Stimulated activated naive CD8-positive, alpha-beta T cell treated with anti-CD3 and anti-CD28 coated beads, Interleukin-15, amount 100 ng/mL, for 72 hours (primary cell): ENCODE results near the gene EXT2.

ENCODE experiments used
- ATAC-seq: fragments of 150-1000 bp; cut with Tn5 transposase; 2 replicates; pipeline ENCODE4 v1.10.0; 2021; ENCODE audit warnings: mild to moderate bottlenecking, moderate library complexity
- DNase-seq, 2 donors: peaks; one replicate each; pipeline ENCODE4 v3.0.0; 2021 to 2022
- H3K27ac Mint-ChIP-seq, 2 donors: one replicate each; pipeline ENCODE4 v1.8.0; 2022; ENCODE audit warnings: mild to moderate bottlenecking in 2 of 2, mixed read lengths in 2 of 2, moderate library complexity in 2 of 2
- H3K27me3 Mint-ChIP-seq: one replicate; pipeline ENCODE4 v1.8.0; 2022; ENCODE audit warnings: mixed read lengths
- H3K4me1 Mint-ChIP-seq: one replicate; pipeline ENCODE4 v1.8.0; 2022; ENCODE audit warnings: mild to moderate bottlenecking, mixed read lengths
- H3K4me3 Mint-ChIP-seq, 2 donors: one replicate each; pipeline ENCODE4 v1.8.0; 2022; ENCODE audit warnings: mild to moderate bottlenecking in 2 of 2, mixed read lengths in 2 of 2, moderate library complexity in 1 of 2
- H3K9me3 Mint-ChIP-seq, 2 donors: one replicate each; pipeline ENCODE4 v1.8.0; 2022; ENCODE audit warnings: mixed read lengths in 2 of 2

Gene EXT2

DNA sequence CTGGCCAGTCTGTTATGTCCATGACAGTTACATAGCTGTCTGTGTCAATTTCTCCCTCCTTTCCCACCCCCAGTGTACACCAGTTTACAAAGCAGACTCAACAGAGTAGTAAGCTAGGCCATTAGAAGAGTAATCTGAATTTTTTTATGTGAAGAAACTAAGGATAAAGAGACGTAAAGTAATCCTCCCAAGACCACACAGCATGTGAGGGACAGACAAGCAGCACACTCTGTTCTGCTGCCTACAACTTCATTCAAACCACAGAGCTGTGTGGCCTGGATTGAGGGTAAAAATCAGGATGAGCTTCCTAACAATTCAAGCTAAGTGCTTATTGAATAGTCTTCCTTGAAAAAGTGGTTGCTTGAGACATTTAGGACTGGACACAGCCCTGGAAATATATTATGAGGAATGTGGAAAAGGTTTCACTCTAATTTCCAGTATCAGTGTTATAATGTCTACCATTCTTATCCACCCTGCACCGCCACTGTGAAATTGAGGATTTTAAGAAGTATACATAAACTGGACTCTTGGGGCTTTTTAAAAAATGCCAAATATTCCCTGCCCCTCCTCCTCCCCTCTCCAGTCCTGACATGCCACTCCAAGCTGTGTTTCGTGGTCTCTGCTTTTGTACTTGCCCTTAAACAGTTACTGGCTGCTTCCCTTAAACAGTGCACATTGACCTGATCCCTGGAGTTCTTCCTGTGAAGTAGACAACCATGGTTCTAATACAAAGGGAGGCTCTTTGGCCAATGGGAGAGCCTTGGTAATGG, 40.9 kb downstream of the EXT2 start:
- Mint-ChIP-seq H3K27ac (peak overlapping the region in 1 of 2 donors; percentile 75), H3K9me3 (no peaks in the 10 kb centered on the region), H3K4me1 (no peaks in the 10 kb centered on the region), H3K4me3 (no peak overlapping the region), H3K27me3 (no peaks in the 10 kb centered on the region)
- ATAC-seq = no peak
- DNase-seq = no peak

DNA sequence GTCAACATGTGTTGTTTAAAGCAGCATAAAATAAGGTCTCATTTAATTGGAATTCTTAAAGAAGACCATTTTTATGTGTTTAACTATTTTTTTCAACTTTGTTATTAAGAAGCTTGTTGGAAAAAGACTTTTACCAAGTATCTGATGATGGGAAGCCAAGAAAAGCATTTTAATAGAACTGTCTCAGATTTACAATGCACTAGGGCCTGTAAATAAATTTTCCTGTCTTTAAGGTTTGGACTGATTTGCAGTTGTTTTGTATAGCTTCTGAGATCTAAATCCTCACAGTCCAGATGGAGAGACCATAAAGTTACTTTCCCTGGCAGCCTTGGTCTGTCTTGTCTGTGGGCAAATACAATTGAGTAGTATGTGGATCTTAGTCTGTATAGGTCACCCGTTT, 41.6 kb downstream of the EXT2 start:
- DNase-seq (no peak), ATAC-seq (no peak)
- no peaks in the 10 kb centered on the region for H3K9me3 Mint-ChIP-seq
- no peak overlapping the region for H3K27ac Mint-ChIP-seq
- no peak overlapping the region for H3K4me3 Mint-ChIP-seq
- H3K27me3 Mint-ChIP-seq = no peaks in the 10 kb centered on the region
- no peaks in the 10 kb centered on the region for H3K4me1 Mint-ChIP-seq

DNA sequence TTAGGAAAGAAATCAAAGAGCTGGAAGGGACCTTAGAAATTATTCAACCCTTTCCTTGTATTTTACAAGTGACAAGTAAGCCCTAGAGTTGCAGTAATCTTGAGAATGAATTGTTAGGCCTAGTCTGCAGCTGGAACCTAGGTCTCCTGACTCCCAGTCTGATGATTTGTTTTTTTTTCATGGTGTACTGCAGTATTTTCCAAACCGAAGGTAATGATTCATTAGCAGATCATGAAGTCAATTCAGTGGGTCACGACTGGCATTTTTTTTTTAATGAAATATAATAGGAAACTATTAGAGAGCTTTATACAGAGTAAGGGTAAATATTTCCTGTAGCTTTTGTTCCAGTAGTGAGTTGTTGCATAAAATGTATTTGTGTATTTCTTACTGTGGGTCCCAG, 42.8 kb downstream of the EXT2 start:
- no peaks in the 10 kb centered on the region for H3K27me3 Mint-ChIP-seq
- no peak for DNase-seq
- ATAC-seq = no peak
- H3K4me3 Mint-ChIP-seq = no peak overlapping the region
- H3K4me1 Mint-ChIP-seq = no peaks in the 10 kb centered on the region
- H3K27ac Mint-ChIP-seq = no peak overlapping the region
- H3K9me3 Mint-ChIP-seq = no peaks in the 10 kb centered on the region

DNA sequence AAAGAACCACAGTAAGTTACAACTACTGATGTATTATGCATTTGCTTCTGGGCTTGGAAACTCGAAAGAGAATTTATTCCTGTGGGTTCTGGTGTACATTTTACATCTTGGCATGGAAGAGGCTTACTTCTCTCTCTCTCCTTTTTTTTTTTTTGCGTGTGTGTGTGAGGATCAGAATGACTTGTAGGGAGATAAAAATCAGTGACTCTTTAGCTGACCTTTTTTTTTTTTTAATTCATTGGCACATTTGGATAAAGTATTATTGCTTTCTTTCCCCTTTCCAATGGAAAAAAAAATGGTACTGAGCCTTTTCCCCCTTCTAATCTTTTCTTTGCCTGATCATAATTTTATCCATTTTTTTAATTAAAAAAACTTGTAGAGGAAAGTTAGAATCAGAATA, 43.5 kb downstream of the EXT2 start:
- ATAC-seq (no peak), DNase-seq (no peak)
- Mint-ChIP-seq H3K27me3 (no peaks in the 10 kb centered on the region), H3K9me3 (no peaks in the 10 kb centered on the region), H3K27ac (no peak overlapping the region), H3K4me3 (no peak overlapping the region), H3K4me1 (no peaks in the 10 kb centered on the region)

DNA sequence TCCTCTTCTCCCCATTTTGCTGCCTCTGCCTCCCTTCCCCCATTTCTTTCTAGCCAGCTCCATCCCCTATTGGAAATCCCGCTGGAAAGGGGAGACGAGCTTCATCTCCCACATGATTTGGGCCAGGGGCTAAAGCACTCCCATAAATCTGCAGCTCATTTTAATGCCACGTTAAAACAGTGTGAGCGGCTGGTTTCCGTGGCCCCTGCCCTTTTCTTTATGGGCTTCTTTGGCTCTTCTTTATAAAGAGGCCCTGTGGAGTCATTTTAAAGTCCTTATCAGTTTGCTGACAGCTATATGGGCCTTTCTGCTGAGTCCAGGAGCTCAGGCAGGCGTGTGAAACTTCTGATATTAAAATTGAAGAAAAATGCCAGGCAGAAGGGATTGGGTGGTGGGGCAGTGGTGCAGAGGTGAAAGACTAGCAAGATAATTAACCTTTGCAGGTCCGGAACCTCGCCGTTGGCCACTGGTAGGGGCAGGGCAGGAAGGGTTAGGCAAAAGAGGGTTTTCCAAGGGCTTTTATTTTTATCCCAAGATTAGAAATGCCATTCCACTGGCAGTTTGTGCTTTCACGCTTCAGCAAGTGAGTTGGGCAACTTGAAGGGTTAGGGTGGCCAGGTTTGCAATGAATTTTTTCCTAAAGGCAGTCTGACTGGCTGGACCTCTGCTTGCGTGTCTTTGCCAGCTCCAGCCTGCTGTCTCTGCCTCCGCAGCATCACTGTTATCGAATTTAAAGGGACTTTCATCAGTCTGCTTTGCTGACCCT, 44.3 kb downstream of the EXT2 start:
- H3K27ac Mint-ChIP-seq = no peak overlapping the region
- no peak for DNase-seq
- no peaks in the 10 kb centered on the region for H3K4me1 Mint-ChIP-seq
- no peak for ATAC-seq
- H3K27me3 Mint-ChIP-seq = no peaks in the 10 kb centered on the region
- no peak overlapping the region for H3K4me3 Mint-ChIP-seq
- no peaks in the 10 kb centered on the region for H3K9me3 Mint-ChIP-seq

DNA sequence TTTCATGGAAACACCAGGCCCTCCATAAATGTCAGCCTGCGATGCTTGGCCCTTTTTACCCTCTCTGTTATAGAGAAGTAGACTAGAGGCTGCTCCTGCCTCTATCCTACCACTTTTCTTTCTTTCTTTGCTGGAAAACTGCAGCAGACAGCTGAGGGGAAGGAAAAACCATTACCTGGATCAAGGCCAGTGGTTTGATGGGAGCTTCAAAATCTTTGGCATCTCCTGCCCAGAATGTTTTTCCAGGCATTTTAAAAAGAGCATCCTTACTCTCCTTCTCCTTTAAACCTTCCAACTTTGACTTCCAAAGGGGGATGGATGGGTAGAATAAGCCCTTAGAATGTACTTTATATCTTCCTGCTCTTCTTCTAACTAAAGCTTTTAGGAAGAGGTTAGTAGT, 44.9 kb downstream of the EXT2 start:
- Mint-ChIP-seq H3K27me3 (no peaks in the 10 kb centered on the region), H3K27ac (no peak overlapping the region), H3K4me3 (no peak overlapping the region), H3K4me1 (no peaks in the 10 kb centered on the region), H3K9me3 (no peaks in the 10 kb centered on the region)
- no peak for ATAC-seq
- DNase-seq = no peak

DNA sequence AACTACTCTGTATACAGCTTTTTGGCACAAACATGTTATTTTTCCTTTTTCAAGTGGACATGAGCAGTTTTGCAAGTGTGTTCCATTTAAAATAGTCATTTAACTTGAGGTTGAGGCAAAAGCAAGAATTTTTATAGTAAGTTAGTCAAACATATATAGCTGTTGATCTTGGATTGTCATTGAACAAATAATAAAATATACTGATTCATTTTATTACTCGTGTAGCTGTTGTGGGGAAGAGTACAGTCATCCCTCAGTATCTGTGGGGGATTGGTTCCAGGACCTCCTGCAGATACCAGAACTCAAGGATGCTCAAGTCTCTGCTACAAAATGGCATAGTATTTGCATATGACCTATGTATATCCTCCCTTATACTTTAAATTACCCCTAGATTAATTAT, 45.3 kb downstream of the EXT2 start:
- ATAC-seq (no peak), DNase-seq (no peak)
- H3K27ac Mint-ChIP-seq = no peak overlapping the region
- H3K4me1 Mint-ChIP-seq = no peaks in the 10 kb centered on the region
- H3K27me3 Mint-ChIP-seq = no peaks in the 10 kb centered on the region
- no peak overlapping the region for H3K4me3 Mint-ChIP-seq
- H3K9me3 Mint-ChIP-seq = no peaks in the 10 kb centered on the region

DNA sequence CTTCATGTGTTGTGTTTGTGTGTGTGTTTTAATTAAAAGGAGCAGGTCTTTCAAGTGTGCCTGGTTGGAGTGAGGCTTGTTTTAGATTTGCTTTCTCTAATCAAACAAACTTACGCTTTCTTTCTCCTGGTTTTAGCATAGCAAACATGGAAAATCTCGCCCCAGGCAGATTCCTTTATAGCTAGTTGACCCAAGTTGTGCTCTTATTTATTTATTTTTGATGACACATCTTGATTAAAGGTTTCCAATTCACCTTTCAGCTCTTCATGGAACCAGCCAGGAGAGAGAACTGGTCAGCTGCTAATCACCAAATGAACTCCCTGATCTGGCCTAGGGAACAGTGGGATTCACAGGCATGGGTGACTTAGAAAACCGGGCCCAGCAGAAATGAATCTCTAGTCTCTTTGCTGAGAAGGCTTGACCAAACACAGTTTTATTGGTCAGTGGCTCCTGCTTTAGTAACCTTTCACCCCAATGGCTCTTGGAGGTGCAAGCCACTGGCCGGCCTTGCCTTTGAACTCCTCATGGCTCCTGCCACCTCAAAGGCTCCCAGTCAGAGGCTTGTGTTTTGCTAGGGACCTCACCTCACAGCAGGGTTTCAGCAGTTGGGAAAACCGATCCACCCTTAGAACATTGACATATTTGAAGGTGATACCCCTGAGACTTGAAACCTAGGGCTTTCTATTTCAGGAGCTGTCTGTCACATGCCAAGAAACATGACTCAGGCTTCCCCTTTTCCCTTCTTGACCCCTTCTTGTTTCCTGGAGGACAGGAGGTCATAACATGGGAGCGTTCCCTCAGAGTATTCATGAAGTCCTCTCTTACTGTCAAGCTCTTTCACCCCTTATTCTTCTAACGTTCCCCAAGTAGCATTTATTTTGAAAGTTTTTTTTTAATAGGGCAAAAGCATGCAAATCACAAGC, 48.8 kb downstream of the EXT2 start:
- H3K27me3 Mint-ChIP-seq = no peaks in the 10 kb centered on the region
- H3K4me1 Mint-ChIP-seq = no peaks in the 10 kb centered on the region
- H3K4me3 Mint-ChIP-seq = no peak overlapping the region
- no peak for DNase-seq
- no peak overlapping the region for H3K27ac Mint-ChIP-seq
- ATAC-seq = no peak
- H3K9me3 Mint-ChIP-seq = no peaks in the 10 kb centered on the region

DNA sequence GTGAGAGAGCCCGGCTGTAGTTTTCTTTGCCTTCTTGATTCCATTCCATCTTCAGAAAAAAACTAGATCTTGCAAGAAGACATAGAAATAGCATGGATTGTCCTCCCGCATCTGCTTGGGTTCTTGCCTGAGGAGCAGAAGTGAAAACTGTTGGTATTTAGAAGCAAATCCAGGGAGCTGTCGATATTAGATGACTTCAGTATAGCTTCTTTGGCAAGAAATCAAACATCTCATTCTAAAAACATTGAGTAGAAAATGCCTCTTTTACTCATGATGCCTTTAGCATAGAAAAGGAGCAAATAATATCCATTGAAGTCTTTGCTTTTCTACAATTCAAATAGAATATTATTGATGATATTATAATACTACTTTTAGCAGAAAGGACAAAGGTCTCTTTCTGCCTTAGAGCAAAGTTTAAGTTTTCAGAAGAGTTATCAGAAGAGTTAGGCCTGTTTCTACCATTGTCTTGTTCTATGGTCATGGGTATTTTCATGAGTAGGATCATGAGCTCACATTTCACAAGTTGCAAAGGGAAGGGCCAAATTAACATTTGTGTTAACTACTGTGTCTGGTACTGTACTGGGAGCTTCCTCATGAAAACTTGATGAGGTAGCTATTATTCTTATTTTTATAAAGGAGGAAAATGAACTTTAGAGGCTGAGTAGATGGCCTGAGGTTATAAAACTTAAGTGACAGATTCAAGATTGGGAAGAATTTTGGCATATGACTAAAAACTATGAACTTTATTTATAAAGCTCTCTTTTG, 49.7 kb downstream of the EXT2 start:
- ATAC-seq (no peak), DNase-seq (no peak)
- Mint-ChIP-seq H3K4me1 (no peaks in the 10 kb centered on the region), H3K27ac (no peak overlapping the region), H3K4me3 (no peak overlapping the region), H3K9me3 (peaks cover 5 to 8% of the 10 kb centered on the region in 2 donors), H3K27me3 (no peaks in the 10 kb centered on the region)

DNA sequence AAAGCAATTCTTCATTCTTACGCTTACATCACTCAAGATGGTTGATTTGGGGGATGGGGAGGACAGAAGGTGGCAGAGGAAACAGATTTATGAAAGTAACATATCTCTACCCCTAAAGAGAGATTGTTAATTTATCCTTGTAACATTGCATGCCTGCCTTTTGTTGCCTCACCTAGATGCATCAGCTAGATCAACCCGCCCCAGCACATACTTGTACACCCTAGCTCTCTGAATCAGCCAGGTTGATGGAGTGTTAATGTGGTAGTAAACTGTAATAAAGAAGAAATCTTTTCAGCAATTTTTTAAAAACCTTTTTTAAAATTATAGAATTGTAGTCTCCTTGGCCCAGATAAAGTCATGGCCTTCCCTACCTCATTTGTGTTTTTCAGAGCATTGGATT, 51.5 kb downstream of the EXT2 start:
- H3K4me1 Mint-ChIP-seq = no peaks in the 10 kb centered on the region
- H3K27ac Mint-ChIP-seq = no peak overlapping the region
- H3K27me3 Mint-ChIP-seq = no peaks in the 10 kb centered on the region
- peaks cover 5 to 9% of the 10 kb centered on the region in 2 donors for H3K9me3 Mint-ChIP-seq
- no peak overlapping the region for H3K4me3 Mint-ChIP-seq
- ATAC-seq (no peak), DNase-seq (no peak)

DNA sequence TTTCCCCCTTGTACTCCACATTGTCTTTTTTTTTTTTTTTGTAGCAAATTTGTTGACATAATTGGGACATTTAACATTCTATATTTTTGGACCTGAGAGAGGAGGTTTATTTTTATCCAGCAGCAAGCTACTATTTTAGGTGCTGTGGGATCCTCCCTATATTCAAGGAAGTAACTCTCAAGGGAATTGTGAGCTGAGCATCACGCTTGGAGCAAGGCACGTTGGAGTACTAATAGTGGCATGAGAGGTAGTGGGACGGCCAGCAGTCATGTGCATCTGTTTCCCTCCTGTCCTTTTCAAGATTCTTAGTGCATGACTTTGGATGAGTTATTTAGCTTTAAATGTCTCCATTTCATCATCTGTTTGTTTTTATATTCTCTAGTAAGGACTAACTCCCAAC, 52.3 kb downstream of the EXT2 start:
- no peak overlapping the region for H3K27ac Mint-ChIP-seq
- no peak overlapping the region for H3K4me3 Mint-ChIP-seq
- H3K4me1 Mint-ChIP-seq = no peaks in the 10 kb centered on the region
- no peak for DNase-seq
- peaks cover 8 to 11% of the 10 kb centered on the region in 2 donors for H3K9me3 Mint-ChIP-seq
- no peaks in the 10 kb centered on the region for H3K27me3 Mint-ChIP-seq
- ATAC-seq = no peak

DNA sequence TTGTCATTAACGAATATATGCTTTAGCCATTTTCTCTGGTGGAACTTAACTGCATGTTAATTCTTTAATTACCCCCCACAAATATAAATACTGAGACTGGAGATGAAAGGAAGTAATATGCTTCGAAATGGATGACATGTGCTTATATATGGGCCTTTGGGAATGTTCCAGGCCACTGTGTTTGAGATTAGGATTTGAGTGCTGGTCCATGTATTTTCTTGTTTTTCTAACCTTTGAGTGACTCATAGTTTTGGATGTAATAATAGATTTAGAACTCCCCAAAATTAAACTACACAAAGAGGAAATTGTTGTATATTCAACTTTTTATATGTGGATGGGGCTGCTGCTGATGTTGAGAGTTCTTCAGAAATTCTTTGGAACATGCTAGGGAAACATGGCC, 54.2 kb downstream of the EXT2 start:
- DNase-seq (no peak), ATAC-seq (no peak)
- H3K9me3 Mint-ChIP-seq = peaks cover 12 to 17% of the 10 kb centered on the region in 2 donors
- no peaks in the 10 kb centered on the region for H3K4me1 Mint-ChIP-seq
- H3K27ac Mint-ChIP-seq = no peak overlapping the region
- no peak overlapping the region for H3K4me3 Mint-ChIP-seq
- H3K27me3 Mint-ChIP-seq = no peaks in the 10 kb centered on the region

DNA sequence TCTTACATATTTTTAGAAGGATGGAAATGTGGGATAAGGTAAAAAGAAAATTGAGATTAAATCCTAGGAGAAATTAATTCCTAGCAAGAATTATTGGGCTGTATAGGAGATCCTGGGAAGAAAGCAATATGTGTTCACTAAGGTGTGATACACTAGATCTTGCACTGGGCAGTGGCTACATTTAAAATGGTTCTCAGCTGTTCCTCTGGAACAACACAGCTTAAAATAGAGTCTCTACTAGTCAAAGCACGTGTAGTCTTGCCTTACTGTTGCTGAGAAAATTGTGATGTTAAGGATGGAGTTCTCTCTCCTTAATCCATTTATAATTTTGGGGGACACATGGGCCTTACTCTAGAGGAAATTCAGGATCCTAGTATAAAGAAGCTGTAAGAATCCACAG, 54.9 kb downstream of the EXT2 start:
- Mint-ChIP-seq H3K4me3 (no peak overlapping the region), H3K4me1 (peaks cover 3% of the 10 kb centered on the region), H3K27ac (no peak overlapping the region), H3K27me3 (no peaks in the 10 kb centered on the region), H3K9me3 (peaks cover 12 to 24% of the 10 kb centered on the region in 2 donors)
- no peak for ATAC-seq
- no peak for DNase-seq

DNA sequence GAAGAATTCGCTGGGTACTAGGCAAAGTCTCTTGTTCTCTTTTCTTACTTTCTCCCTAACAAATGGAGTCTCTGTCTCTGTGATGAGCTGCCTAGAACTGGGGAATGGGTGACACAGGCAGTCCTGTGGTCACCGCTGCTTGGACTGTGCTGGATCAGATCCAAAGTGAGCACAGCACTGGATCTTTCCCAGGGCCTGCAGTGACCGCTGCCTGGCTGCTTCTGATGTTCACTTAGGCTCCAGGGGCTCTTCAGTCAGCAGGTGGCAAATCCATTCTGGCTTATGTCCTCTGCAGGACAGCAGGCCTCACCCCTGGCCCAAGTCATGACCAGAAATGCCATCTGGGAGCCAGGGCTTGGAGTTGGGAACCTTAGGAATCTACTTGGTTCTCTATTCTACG, 61.5 kb downstream of the EXT2 start:
- peaks cover 21 to 23% of the 10 kb centered on the region in 2 donors for H3K9me3 Mint-ChIP-seq
- H3K27ac Mint-ChIP-seq = no peak overlapping the region
- no peak overlapping the region for H3K4me3 Mint-ChIP-seq
- DNase-seq = no peak
- H3K27me3 Mint-ChIP-seq = no peaks in the 10 kb centered on the region
- H3K4me1 Mint-ChIP-seq = peaks cover 25% of the 10 kb centered on the region
- ATAC-seq = no peak

DNA sequence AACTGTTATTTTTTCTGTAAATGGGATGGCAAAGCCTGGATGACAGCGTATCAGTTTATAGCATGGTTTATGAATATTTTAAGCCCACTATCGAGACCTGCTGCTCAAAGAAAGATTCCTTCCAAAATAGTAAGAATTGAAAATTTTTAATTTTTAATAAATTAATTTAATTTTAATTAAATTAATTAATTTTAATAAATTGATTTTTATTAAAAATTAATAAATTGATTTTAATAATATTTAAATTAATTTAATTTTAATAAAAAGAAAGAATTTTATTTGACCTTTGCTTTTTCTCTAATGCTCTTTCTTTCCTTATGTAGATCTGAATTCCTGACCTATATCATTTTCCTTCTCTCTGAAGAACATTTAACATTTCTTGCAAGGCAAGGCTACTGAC, 62.9 kb downstream of the EXT2 start:
- peaks cover 16 to 17% of the 10 kb centered on the region in 2 donors for H3K9me3 Mint-ChIP-seq

More for the DNA sequence above, 62.9 kb downstream of the EXT2 start:
- Mint-ChIP-seq H3K27ac (no peak overlapping the region), H3K4me3 (no peak overlapping the region), H3K4me1 (peaks cover 25% of the 10 kb centered on the region), H3K27me3 (no peaks in the 10 kb centered on the region)
- DNase-seq (no peak), ATAC-seq (no peak)
